ENCODE results near the gene OPTC.
A peak's percentile ranks its signal among the peaks of the same experiment; 100 is the strongest.

OPTC gene

DNA sequence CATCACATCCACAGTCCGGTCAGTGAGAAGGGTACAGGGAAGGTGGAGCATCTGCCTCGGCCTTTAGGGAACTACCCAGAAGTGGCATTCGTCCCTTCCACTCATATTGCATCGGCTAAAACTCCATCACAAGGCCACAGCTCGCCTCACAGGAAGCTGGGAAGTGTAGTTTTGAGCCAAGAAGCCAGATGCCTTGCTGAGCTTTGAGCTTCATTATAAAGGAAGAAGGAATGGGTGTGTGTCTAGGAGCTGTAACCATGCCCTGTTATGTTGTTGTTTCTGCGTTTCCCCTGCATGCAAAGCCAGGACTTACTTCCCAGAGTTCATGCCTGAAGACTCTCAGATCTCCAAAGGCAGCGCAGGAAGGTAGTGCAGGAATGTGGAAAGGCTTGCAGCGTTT, 61.1 kb downstream of the OPTC start:
- no peak overlapping the region for H3K4me3 ChIP-seq (ENCODE audit: insufficient read depth, low read depth, low read length)
- H3K36me3 ChIP-seq (ENCODE audit: control insufficient read depth, insufficient read depth, low read length): no peaks in the 10 kb centered on the region
- H3K27ac ChIP-seq (ENCODE audit: insufficient read depth, low read depth, low read length, poor library complexity, severe bottlenecking): no peak overlapping the region
- WGBS, 2 experiments: 90 to 91% methylated on average over 8 of the region's 8 CpGs
- H3K9me3 ChIP-seq (ENCODE audit: control insufficient read depth, low read length): no peaks in the 10 kb centered on the region
- H3K27me3 ChIP-seq (ENCODE audit: control insufficient read depth, insufficient read depth, low read length, poor library complexity, severe bottlenecking): no peaks in the 10 kb centered on the region
- peaks cover 16% of the 10 kb centered on the region for H3K4me1 ChIP-seq (ENCODE audit: control insufficient read depth, insufficient read depth, low read length)

DNA sequence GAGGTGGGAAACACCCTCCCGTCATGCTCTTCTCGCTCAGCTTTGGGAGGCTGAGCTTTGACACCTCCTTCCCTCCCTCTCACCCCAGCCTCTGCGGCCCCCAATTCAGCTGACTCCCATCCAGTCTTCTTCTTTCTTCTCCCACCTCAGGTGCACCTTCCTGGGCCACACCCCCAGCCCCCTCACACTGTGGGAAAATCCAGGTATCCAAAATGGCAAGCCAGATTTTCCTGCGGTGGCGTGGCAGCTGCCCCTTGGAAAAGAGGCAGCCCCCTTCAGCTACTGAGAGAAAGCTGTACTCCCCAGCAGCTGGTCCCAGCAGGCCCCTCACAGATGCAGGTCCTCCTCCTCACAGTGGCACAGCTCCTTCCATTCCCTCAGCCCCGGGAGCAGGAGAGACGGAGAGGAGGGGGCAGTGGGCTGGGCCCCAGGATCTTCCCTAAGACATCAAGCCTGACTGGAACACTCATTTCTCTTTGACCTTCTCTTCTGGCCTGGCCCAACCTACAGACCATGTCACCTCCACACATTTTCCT, 61.6 kb downstream of the OPTC start:
- peak overlapping the region; percentile 31 for H3K27ac ChIP-seq (ENCODE audit: insufficient read depth, low read depth, low read length, poor library complexity, severe bottlenecking)

DNA sequence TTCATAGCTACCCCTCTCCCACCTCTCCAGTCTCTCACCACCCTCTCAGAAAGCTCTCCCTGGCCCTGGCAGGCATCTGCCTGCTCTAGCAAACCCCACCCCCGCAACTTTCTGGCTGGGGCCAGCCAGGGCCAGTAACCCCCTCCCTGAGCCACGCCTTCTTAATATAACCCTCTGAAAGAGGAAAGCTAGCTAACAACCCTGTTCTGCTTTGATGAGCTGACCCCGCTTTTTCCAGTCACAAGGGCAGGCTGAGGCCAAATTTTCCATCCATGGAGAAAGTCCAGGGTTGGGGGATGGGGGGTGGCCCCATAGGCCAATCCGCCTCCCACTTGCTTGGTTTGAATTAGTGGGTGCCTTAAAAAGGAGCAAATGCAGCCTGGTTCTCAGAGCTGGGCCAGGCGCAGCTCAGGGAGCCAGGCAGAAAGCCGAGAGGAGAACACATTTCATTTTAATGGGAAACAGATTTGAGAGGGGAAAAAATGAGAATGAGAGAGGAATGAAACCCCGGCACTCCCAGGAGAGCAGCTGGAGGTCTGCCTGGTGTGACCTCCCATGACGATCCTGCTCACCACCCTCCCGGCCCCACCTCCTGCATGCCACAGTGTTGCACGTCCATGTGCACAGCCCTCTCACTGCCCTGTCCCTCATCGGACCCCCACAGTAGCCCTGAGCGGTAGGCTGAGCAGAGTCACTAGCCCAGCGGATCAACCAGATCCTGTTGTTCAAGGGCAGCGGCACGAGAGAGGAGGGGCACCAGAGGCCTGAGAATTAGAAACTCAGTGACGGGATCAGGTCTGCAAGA, 62.3 kb downstream of the OPTC start:
- H3K4me3 ChIP-seq (ENCODE audit: insufficient read depth, low read depth, low read length): no peak overlapping the region
- H3K27me3 ChIP-seq (ENCODE audit: control insufficient read depth, insufficient read depth, low read length, poor library complexity, severe bottlenecking): no peaks in the 10 kb centered on the region
- no peaks in the 10 kb centered on the region for H3K36me3 ChIP-seq (ENCODE audit: control insufficient read depth, insufficient read depth, low read length)
- peak overlapping the region; percentile 33 for H3K27ac ChIP-seq (ENCODE audit: insufficient read depth, low read depth, low read length, poor library complexity, severe bottlenecking)
- H3K4me1 ChIP-seq (ENCODE audit: control insufficient read depth, insufficient read depth, low read length): peaks cover 16% of the 10 kb centered on the region
- 51 to 53% methylated on average over 16 of the region's 16 CpGs for WGBS, 2 experiments
- no peaks in the 10 kb centered on the region for H3K9me3 ChIP-seq (ENCODE audit: control insufficient read depth, low read length)

More for the DNA sequence above, 61.6 kb downstream of the OPTC start:
- no peak overlapping the region for H3K4me3 ChIP-seq (ENCODE audit: insufficient read depth, low read depth, low read length)
- WGBS, 2 experiments: 62 to 67% methylated on average over 7 of the region's 7 CpGs
- H3K9me3 ChIP-seq (ENCODE audit: control insufficient read depth, low read length): no peaks in the 10 kb centered on the region
- no peaks in the 10 kb centered on the region for H3K36me3 ChIP-seq (ENCODE audit: control insufficient read depth, insufficient read depth, low read length)
- no peaks in the 10 kb centered on the region for H3K27me3 ChIP-seq (ENCODE audit: control insufficient read depth, insufficient read depth, low read length, poor library complexity, severe bottlenecking)
- peaks cover 16% of the 10 kb centered on the region for H3K4me1 ChIP-seq (ENCODE audit: control insufficient read depth, insufficient read depth, low read length)

DNA sequence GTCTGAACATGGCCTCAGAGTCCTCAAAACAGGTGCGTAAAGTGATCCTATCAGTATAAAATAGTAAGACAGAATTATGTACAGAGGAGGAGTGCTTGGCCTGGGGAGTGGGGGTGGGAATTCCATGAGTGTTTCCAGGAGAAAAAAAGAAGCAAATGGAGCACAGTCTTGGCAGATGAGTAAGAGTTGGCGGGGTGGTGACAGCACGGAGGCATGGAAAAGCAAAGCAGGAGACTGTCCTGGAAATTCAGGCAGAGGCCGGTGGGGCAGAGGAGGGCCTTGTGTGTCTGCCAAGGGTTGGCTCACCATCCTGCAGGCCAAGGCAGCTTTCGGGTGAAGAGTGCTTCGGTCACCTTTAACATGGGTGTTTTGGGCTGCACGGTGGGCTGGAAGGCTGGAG, 63.4 kb downstream of the OPTC start:
- Histone ChIP-seq H3K4me1 (ENCODE audit: control insufficient read depth, insufficient read depth, low read length) (peaks cover 16% of the 10 kb centered on the region), H3K27ac (ENCODE audit: insufficient read depth, low read depth, low read length, poor library complexity, severe bottlenecking) (no peak overlapping the region), H3K36me3 (ENCODE audit: control insufficient read depth, insufficient read depth, low read length) (no peaks in the 10 kb centered on the region), H3K27me3 (ENCODE audit: control insufficient read depth, insufficient read depth, low read length, poor library complexity, severe bottlenecking) (no peaks in the 10 kb centered on the region), H3K4me3 (ENCODE audit: insufficient read depth, low read depth, low read length) (no peak overlapping the region), H3K9me3 (ENCODE audit: control insufficient read depth, low read length) (no peaks in the 10 kb centered on the region)
- WGBS, 2 experiments: 92 to 94% methylated on average over 7 of the region's 7 CpGs

DNA sequence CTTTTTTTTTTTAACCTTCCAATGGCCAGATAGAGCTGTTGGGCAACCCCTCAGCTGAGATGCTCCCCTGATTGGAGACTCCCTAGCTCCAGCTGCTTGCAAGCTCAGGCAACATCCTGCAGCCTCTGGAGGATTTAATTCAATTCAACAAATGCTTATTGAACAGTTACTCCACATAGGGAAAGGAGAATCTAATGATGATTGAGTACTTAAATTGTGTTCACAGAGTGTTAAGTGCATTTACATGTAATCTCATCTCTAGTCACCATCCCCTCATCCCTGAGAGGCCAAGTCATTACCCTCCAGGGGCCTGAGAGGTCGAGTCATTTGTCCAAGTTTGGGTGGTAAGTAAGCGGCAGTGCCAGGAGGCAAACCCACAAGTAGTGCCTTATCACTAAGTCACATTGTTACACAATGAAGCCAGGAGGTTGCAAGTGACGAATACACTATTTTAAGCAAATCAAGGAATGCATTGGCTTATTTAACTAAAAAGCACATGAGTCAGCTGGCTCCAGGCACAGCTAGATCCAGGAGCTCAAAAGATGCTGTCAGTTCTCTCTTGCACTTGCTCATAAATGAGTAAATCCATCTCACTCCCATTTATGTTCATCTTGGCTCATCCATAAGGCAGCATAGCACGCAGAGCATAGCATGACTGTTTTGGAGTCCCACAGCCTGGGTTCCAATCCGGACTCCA, 64.3 kb downstream of the OPTC start:
- H3K27ac ChIP-seq (ENCODE audit: insufficient read depth, low read depth, low read length, poor library complexity, severe bottlenecking): no peak overlapping the region
- no peaks in the 10 kb centered on the region for H3K9me3 ChIP-seq (ENCODE audit: control insufficient read depth, low read length)
- no peak overlapping the region for H3K4me3 ChIP-seq (ENCODE audit: insufficient read depth, low read depth, low read length)
- no peaks in the 10 kb centered on the region for H3K27me3 ChIP-seq (ENCODE audit: control insufficient read depth, insufficient read depth, low read length, poor library complexity, severe bottlenecking)
- peaks cover 16% of the 10 kb centered on the region for H3K4me1 ChIP-seq (ENCODE audit: control insufficient read depth, insufficient read depth, low read length)
- 85 to 90% methylated on average over 5 of the region's 5 CpGs for WGBS, 2 experiments
- H3K36me3 ChIP-seq (ENCODE audit: control insufficient read depth, insufficient read depth, low read length): no peaks in the 10 kb centered on the region

Measured in ectodermal cell (in vitro differentiated cells).